Measurements from ENCODE around the gene PPP1R37.

DNA sequence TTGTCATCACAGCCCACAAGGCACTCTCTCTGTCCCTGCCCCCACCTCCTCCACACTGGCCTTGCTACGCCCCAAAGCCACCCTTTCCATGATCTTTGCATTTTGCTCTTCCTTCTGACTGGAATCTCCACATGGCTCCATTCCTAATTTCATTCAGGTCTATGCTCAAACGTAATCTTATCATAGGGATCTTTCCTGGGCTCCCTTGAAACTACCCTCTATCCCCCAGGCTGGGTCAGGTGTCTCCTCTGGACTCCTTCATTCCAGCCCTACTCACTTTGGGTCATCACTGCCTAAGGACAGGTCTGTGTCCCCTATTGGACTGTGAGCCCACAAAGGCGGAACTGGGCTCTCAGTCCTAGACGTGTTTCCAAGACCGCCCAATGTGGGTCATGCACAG, 10.8 kb upstream of the PPP1R37 start:
- TF ChIP-seq GABPA (IDR thresholded peaks at IDR 0.05 in 1 of 2, conservative IDR thresholded peaks at IDR 0.05 in 1 of 2) = no peak
- no peak for TF ChIP-seq FOXA1 (IDR thresholded peaks at IDR 0.05)
- TF ChIP-seq, protein P1, sequence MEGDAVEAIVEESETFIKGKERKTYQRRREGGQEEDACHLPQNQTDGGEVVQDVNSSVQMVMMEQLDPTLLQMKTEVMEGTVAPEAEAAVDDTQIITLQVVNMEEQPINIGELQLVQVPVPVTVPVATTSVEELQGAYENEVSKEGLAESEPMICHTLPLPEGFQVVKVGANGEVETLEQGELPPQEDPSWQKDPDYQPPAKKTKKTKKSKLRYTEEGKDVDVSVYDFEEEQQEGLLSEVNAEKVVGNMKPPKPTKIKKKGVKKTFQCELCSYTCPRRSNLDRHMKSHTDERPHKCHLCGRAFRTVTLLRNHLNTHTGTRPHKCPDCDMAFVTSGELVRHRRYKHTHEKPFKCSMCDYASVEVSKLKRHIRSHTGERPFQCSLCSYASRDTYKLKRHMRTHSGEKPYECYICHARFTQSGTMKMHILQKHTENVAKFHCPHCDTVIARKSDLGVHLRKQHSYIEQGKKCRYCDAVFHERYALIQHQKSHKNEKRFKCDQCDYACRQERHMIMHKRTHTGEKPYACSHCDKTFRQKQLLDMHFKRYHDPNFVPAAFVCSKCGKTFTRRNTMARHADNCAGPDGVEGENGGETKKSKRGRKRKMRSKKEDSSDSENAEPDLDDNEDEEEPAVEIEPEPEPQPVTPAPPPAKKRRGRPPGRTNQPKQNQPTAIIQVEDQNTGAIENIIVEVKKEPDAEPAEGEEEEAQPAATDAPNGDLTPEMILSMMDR (IDR thresholded peaks at IDR 0.05; ENCODE audit: low read depth, low read length, missing input control) = no peak
- no peak for TF ChIP-seq EGR1 (IDR thresholded peaks at IDR 0.05; ENCODE audit: low read depth in 2 of 2)
- no peak for TF ChIP-seq YY1 (IDR thresholded peaks at IDR 0.05)
- TF ChIP-seq, protein P2, sequence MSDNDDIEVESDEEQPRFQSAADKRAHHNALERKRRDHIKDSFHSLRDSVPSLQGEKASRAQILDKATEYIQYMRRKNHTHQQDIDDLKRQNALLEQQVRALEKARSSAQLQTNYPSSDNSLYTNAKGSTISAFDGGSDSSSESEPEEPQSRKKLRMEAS (IDR thresholded peaks at IDR 0.05) = no peak
